HEK293 (cell line): Measurements from ENCODE around the gene TAC3.

Experiments
- CTCF ChIA-PET: fragments of 350-600 bp; formaldehyde crosslinking; extraction: SDS; loops from one replicate; lab custom pipeline; 2021; ENCODE audit warnings: antibody characterized with exemption; lab: Yijun Ruan, JAX
- POLR2A ChIA-PET: fragments of 300-600 bp; formaldehyde crosslinking; extraction: SDS; loops from one replicate; lab custom pipeline; 2020; ENCODE audit warnings: antibody characterized with exemption, inconsistent platforms; lab: Yijun Ruan, JAX
- H3K27ac ChIP-seq: fragments of 200-500 bp; sonication (Bioruptor generic); 2 replicates; pipeline ENCODE4 v1.5.1; 2014; ENCODE audit warnings: low read depth, low read length, control low read depth, inconsistent platforms; ENCODE audit errors: extremely low read depth
- H3K36me3 ChIP-seq, 2 experiments: fragments of 200-500 bp in 1 of 2; sonication (Bioruptor generic) in 1 of 2; 1 replicate in 1 of 2; 2 replicates in 1 of 2; pipeline ENCODE4 v1.5.1; 2014 to 2017; ENCODE audit warnings: inconsistent platforms in 2 of 2, low read length in 2 of 2; ENCODE audit not compliant: control insufficient read depth in 2 of 2, insufficient read depth in 1 of 2
- H3K4me1 ChIP-seq: fragments of 200-500 bp; sonication (Bioruptor generic); 2 replicates; pipeline ENCODE4 v1.5.1; 2014; ENCODE audit warnings: mild to moderate bottlenecking, low read length, inconsistent platforms; ENCODE audit not compliant: control insufficient read depth, insufficient read depth
- H3K4me3 ChIP-seq: 2 replicates; pipeline ENCODE4 v1.5.1; 2011; ENCODE audit warnings: low read depth, mild to moderate bottlenecking, control low read depth, low read length, moderate library complexity
- H3K9me3 ChIP-seq: fragments of 200-500 bp; sonication (Bioruptor generic); 2 replicates; pipeline ENCODE4 v1.5.1; 2014; ENCODE audit warnings: low read depth, low read length, inconsistent platforms; ENCODE audit not compliant: control insufficient read depth, insufficient read depth
- BCL11A ChIP-seq: fragments of 450-650 bp; formaldehyde crosslinking; IDR thresholded peaks from 2 replicates; pipeline ENCODE4 v1.5.1; 2016; ENCODE audit warnings: low read depth, missing biosample characterization, missing genetic modification characterization
- CTCF ChIP-seq: fragments of 450-650 bp; formaldehyde crosslinking; IDR thresholded peaks from 2 replicates; pipeline ENCODE4 v1.5.1; 2016; ENCODE audit warnings: missing biosample characterization, missing genetic modification characterization
- GFI1B ChIP-seq: fragments of 450-650 bp; formaldehyde crosslinking; IDR thresholded peaks from 2 replicates; pipeline ENCODE4 v1.5.1; 2016; ENCODE audit warnings: missing biosample characterization, missing genetic modification characterization
- IKZF3 ChIP-seq: fragments of 450-650 bp; IDR thresholded peaks from 2 replicates; pipeline ENCODE4 v1.5.0; 2018; ENCODE audit warnings: missing biosample characterization, mild to moderate bottlenecking, missing genetic modification characterization, moderate library complexity
- KLF7 ChIP-seq: fragments of 450-650 bp; formaldehyde crosslinking; IDR thresholded peaks from 2 replicates; pipeline ENCODE4 v1.5.1; 2016; ENCODE audit warnings: missing biosample characterization, missing genetic modification characterization, borderline replicate concordance
- MZF1 ChIP-seq: fragments of 450-650 bp; formaldehyde crosslinking; IDR thresholded peaks from 2 replicates; pipeline ENCODE4 v1.5.1; 2017; ENCODE audit warnings: missing biosample characterization, missing genetic modification characterization, borderline replicate concordance
- PRDM1 ChIP-seq: fragments of 450-650 bp; formaldehyde crosslinking; IDR thresholded peaks from 2 replicates; pipeline ENCODE4; 2016; ENCODE audit warnings: missing biosample characterization, missing genetic modification characterization
- SCRT1 ChIP-seq: fragments of 450-650 bp; formaldehyde crosslinking; IDR thresholded peaks from 2 replicates; pipeline ENCODE4 v1.5.1; 2016; ENCODE audit warnings: missing biosample characterization, missing genetic modification characterization, borderline replicate concordance
- WT1 ChIP-seq: fragments of 450-650 bp; formaldehyde crosslinking; IDR thresholded peaks from 2 replicates; pipeline ENCODE4 v1.5.1; 2016; ENCODE audit warnings: missing biosample characterization, missing genetic modification characterization
- ZFHX2 ChIP-seq: fragments of 450-650 bp; formaldehyde crosslinking; conservative IDR thresholded peaks from 2 replicates; pipeline ENCODE4 v1.5.1; 2016; ENCODE audit warnings: missing biosample characterization, missing genetic modification characterization
- ZFP3 ChIP-seq: fragments of 450-650 bp; formaldehyde crosslinking; IDR thresholded peaks from 2 replicates; pipeline ENCODE4 v1.5.1; 2016; ENCODE audit warnings: low read depth, missing biosample characterization, missing genetic modification characterization
- ZFP37 ChIP-seq: fragments of 450-650 bp; formaldehyde crosslinking; IDR thresholded peaks from 2 replicates; pipeline ENCODE4 v1.5.1; 2016; ENCODE audit warnings: missing biosample characterization, missing genetic modification characterization
- ZNF121 ChIP-seq: fragments of 450-650 bp; formaldehyde crosslinking; IDR thresholded peaks from 2 replicates; pipeline ENCODE4 v1.5.1; 2016; ENCODE audit warnings: missing biosample characterization, missing genetic modification characterization
- ZNF133 ChIP-seq: fragments of 450-650 bp; formaldehyde crosslinking; IDR thresholded peaks from 2 replicates; pipeline ENCODE4 v1.5.1; 2016; ENCODE audit warnings: missing biosample characterization, missing genetic modification characterization
- ZNF169 ChIP-seq: fragments of 450-650 bp; formaldehyde crosslinking; IDR thresholded peaks from 2 replicates; pipeline ENCODE4 v1.5.1; 2016; ENCODE audit warnings: missing biosample characterization, missing genetic modification characterization
- ZNF18 ChIP-seq: fragments of 450-650 bp; formaldehyde crosslinking; IDR thresholded peaks from 2 replicates; pipeline ENCODE4 v1.5.1; 2016; ENCODE audit warnings: missing biosample characterization, missing genetic modification characterization
- ZNF184 ChIP-seq: fragments of 450-650 bp; IDR thresholded peaks from 2 replicates; pipeline ENCODE4 v1.5.1; 2018; ENCODE audit warnings: missing biosample characterization, mild to moderate bottlenecking, missing genetic modification characterization
- ZNF280C ChIP-seq: fragments of 450-650 bp; formaldehyde crosslinking; IDR thresholded peaks from 2 replicates; pipeline ENCODE4 v1.5.1; 2016; ENCODE audit warnings: missing biosample characterization, missing genetic modification characterization
- ZNF354C ChIP-seq: fragments of 450-650 bp; formaldehyde crosslinking; IDR thresholded peaks from 2 replicates; pipeline ENCODE4 v1.5.1; 2016; ENCODE audit warnings: missing biosample characterization, missing genetic modification characterization, low read depth, borderline replicate concordance
- ZNF48 ChIP-seq: fragments of 450-650 bp; formaldehyde crosslinking; IDR thresholded peaks from 2 replicates; pipeline ENCODE4 v1.5.1; 2016; ENCODE audit warnings: missing biosample characterization, missing genetic modification characterization
- ZNF624 ChIP-seq: fragments of 450-650 bp; formaldehyde crosslinking; IDR thresholded peaks from 2 replicates; pipeline ENCODE4 v1.5.1; 2017; ENCODE audit warnings: missing biosample characterization, missing genetic modification characterization
- ZNF639 ChIP-seq: fragments of 450-650 bp; formaldehyde crosslinking; IDR thresholded peaks from 2 replicates; pipeline ENCODE4 v1.5.1; 2016; ENCODE audit warnings: missing biosample characterization, missing genetic modification characterization
- ZNF654 ChIP-seq: fragments of 450-650 bp; formaldehyde crosslinking; IDR thresholded peaks from 2 replicates; pipeline ENCODE4 v1.5.1; 2016; ENCODE audit warnings: low read depth, missing biosample characterization, missing genetic modification characterization
- ZNF664 ChIP-seq: fragments of 450-650 bp; formaldehyde crosslinking; IDR thresholded peaks from 2 replicates; pipeline ENCODE4 v1.5.1; 2016; ENCODE audit warnings: missing biosample characterization, missing genetic modification characterization
- ZNF791 ChIP-seq: fragments of 450-650 bp; formaldehyde crosslinking; IDR thresholded peaks from 2 replicates; pipeline ENCODE4 v1.5.1; 2016; ENCODE audit warnings: missing biosample characterization, missing genetic modification characterization
- ZNF843 ChIP-seq: fragments of 450-650 bp; formaldehyde crosslinking; IDR thresholded peaks from 2 replicates; pipeline ENCODE4 v1.5.1; 2016; ENCODE audit warnings: missing biosample characterization, missing genetic modification characterization
- ZSCAN5A ChIP-seq: fragments of 450-650 bp; formaldehyde crosslinking; IDR thresholded peaks from 2 replicates; pipeline ENCODE4 v1.5.1; 2016; ENCODE audit warnings: missing biosample characterization, missing genetic modification characterization

TAC3 gene

GRCh38 chr12:56988207-56988739 is 28.1 kb downstream of the TAC3 start:
- TF ChIP-seq PRDM1 (tag by site-specific recombination): peak; percentile 78
- no peak for TF ChIP-seq BCL11A (tag by site-specific recombination)
- TF ChIP-seq ZNF624 (tag by site-specific recombination): no peak
- no peak for TF ChIP-seq ZSCAN5A
- no peak for TF ChIP-seq ZNF280C
- no peak for TF ChIP-seq GFI1B (tag by site-specific recombination)
- TF ChIP-seq ZNF169 (tag by site-specific recombination): no peak
- no peak for TF ChIP-seq ZNF184 (tag by site-specific recombination)
- peak; percentile 39; the same call in 1 of the 2 replicates for TF ChIP-seq WT1 (tag by site-specific recombination)
- no peak for TF ChIP-seq ZNF354C (tag by site-specific recombination)
- no peak for TF ChIP-seq MZF1 (tag by site-specific recombination)
- TF ChIP-seq ZNF664 (tag by site-specific recombination): peak; percentile 56; the same call in 1 of the 2 replicates
- TF ChIP-seq, all 188 proteins: peak for 3
- Histone ChIP-seq H3K27ac (no peak overlapping the region), H3K9me3 (no peaks in the 10 kb centered on the region), H3K4me1 (no peaks in the 10 kb centered on the region), H3K4me3 (no peak overlapping the region), H3K36me3 (no peaks in the 10 kb centered on the region)
- POLR2A ChIA-PET: interaction anchor here (1.6 kb wide), 1 partner anchor 300 kb away, joined by 3 read pairs; the partner anchor contains the start of gene PTGES3
- CTCF ChIA-PET: interaction anchor here (0.5 to 4.9 kb wide), 33 partner anchors 9 to 782 kb away, joined by 3 to 82 read pairs (median 4); partner anchors contain the start of genes HSD17B6, SDR9C7, STAT6 and ZBTB39

- Histone ChIP-seq H3K9me3 (no peaks in the 10 kb centered on the region), H3K4me3 (no peak overlapping the region), H3K36me3 (no peaks in the 10 kb centered on the region), H3K27ac (no peak overlapping the region), H3K4me1 (no peaks in the 10 kb centered on the region)
- POLR2A ChIA-PET: interaction anchor here (1.2 to 1.6 kb wide), 2 partner anchors 13 to 299 kb away, joined by 3 read pairs; partner anchors contain the start of gene PTGES3
- CTCF ChIA-PET: interaction anchor here (0.5 to 4.9 kb wide), 27 partner anchors 9 to 781 kb away, joined by 3 to 82 read pairs (median 4); partner anchors contain the start of genes HSD17B6, SDR9C7, STAT6 and ZBTB39
- TF ChIP-seq ZNF843 (tag by site-specific recombination) (no peak), ZNF121 (tag by site-specific recombination) (no peak), ZFP3 (tag by site-specific recombination) (no peak), ZFP37 (tag by site-specific recombination) (no peak), ZNF791 (no peak), CTCF (tag by site-specific recombination) (peak; percentile 87), ZNF654 (peak; percentile 90), ZNF18 (tag by site-specific recombination) (no peak), MZF1 (tag by site-specific recombination) (no peak), ZNF48 (tag by site-specific recombination) (no peak), IKZF3 (peak; percentile 50; the same call in 1 of the 2 replicates), KLF7 (no peak), ZNF133 (0 out of 2 replicates have a peak, but pooled peaks have one; percentile 30), SCRT1 (no peak), ZNF639 (tag by site-specific recombination) (no peak), ZFHX2 (0 out of 2 replicates have a peak, but pooled peaks have one; percentile 6)
These were observed 28.7 kb downstream of the TAC3 start for GRCh38 chr12:56987551-56988053.
